ENCODE measurements around the gene CACNG5. TPM values are rescaled to one million over a fixed set of nuclear protein-coding genes. Genes with fewer than 3 reads are reported as not detected.

Gene CACNG5
- total and polyA plus RNA-seq, 2 experiments from 2014 or later = 1.8 to 3.3 TPM

DNA sequence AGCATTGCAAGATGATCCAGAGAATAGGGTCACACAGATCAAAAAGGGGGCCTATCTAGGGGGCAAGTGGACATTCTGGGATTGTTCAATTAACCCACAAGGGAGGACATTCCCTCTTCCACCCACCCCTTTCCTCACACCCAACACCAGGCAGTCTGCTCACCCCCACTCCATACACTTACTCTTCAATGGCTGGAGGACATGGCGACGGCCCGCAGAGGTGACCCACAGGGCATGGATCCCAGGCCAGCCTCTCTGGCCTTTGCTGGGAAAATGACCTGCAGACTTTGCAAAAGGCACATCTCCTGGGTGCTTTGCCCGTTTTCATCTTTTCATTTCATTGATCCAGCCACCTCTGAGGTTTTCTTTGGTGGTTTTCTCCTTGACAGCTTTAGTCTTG, 1.7 kb upstream of the CACNG5 start:
- H2AFZ ChIP-seq = no peak overlapping the region
- H3K9me3 Mint-ChIP-seq = no peaks in the 10 kb centered on the region; the same call in 2 of the 3 replicates
- no peak overlapping the region for H3K4me3 Mint-ChIP-seq
- no peak overlapping the region for H3K27ac Mint-ChIP-seq
- no peak for ATAC-seq
- H3K4me2 ChIP-seq = no peak overlapping the region
- no peaks in the 10 kb centered on the region for H3K9me2 ChIP-seq (ENCODE audit: insufficient read depth)
- no peaks in the 10 kb centered on the region for H4K20me1 ChIP-seq (replicated peaks; ENCODE audit: insufficient read depth)
- peaks cover 21% of the 10 kb centered on the region for H3K27me3 Mint-ChIP-seq (ENCODE audit: insufficient read depth, low read depth, poor library complexity)
- peaks cover 16% of the 10 kb centered on the region for H3K4me1 ChIP-seq (ENCODE audit: insufficient read depth)
- no peaks in the 10 kb centered on the region for H3K36me3 Mint-ChIP-seq (ENCODE audit: low read depth)
- H3K27ac ChIP-seq (ENCODE audit: low read depth) = no peak overlapping the region
- no peaks in the 10 kb centered on the region for H3K79me2 ChIP-seq (replicated peaks; ENCODE audit: insufficient read depth)
- TF ChIP-seq, protein P1, sequence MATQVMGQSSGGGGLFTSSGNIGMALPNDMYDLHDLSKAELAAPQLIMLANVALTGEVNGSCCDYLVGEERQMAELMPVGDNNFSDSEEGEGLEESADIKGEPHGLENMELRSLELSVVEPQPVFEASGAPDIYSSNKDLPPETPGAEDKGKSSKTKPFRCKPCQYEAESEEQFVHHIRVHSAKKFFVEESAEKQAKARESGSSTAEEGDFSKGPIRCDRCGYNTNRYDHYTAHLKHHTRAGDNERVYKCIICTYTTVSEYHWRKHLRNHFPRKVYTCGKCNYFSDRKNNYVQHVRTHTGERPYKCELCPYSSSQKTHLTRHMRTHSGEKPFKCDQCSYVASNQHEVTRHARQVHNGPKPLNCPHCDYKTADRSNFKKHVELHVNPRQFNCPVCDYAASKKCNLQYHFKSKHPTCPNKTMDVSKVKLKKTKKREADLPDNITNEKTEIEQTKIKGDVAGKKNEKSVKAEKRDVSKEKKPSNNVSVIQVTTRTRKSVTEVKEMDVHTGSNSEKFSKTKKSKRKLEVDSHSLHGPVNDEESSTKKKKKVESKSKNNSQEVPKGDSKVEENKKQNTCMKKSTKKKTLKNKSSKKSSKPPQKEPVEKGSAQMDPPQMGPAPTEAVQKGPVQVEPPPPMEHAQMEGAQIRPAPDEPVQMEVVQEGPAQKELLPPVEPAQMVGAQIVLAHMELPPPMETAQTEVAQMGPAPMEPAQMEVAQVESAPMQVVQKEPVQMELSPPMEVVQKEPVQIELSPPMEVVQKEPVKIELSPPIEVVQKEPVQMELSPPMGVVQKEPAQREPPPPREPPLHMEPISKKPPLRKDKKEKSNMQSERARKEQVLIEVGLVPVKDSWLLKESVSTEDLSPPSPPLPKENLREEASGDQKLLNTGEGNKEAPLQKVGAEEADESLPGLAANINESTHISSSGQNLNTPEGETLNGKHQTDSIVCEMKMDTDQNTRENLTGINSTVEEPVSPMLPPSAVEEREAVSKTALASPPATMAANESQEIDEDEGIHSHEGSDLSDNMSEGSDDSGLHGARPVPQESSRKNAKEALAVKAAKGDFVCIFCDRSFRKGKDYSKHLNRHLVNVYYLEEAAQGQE (IDR thresholded peaks at IDR 0.05; ENCODE audit: unreplicated experiment) = no peak
- TF ChIP-seq EZH2phosphoT487 (IDR thresholded peaks at IDR 0.05; ENCODE audit: unreplicated experiment) (no peak), ZNF114 (CRISPR knock-in tag; IDR thresholded peaks at IDR 0.05) (no peak), CTCF (conservative IDR thresholded peaks at IDR 0.05; ENCODE audit: low read depth in 2 of 2) (no peak), ZNF331 (CRISPR knock-in tag; IDR thresholded peaks at IDR 0.05; ENCODE audit: low read depth) (no peak), POLR2AphosphoS5 (IDR thresholded peaks at IDR 0.05; ENCODE audit: low read depth) (no peak), CREB1 (CRISPR knock-in tag; IDR thresholded peaks at IDR 0.05; ENCODE audit: low read depth) (no peak), ETS1 (IDR thresholded peaks at IDR 0.05) (no peak), EZH2 (IDR thresholded peaks at IDR 0.05; ENCODE audit: low read depth, unreplicated experiment) (no peak)
- TF ChIP-seq, protein P2, sequence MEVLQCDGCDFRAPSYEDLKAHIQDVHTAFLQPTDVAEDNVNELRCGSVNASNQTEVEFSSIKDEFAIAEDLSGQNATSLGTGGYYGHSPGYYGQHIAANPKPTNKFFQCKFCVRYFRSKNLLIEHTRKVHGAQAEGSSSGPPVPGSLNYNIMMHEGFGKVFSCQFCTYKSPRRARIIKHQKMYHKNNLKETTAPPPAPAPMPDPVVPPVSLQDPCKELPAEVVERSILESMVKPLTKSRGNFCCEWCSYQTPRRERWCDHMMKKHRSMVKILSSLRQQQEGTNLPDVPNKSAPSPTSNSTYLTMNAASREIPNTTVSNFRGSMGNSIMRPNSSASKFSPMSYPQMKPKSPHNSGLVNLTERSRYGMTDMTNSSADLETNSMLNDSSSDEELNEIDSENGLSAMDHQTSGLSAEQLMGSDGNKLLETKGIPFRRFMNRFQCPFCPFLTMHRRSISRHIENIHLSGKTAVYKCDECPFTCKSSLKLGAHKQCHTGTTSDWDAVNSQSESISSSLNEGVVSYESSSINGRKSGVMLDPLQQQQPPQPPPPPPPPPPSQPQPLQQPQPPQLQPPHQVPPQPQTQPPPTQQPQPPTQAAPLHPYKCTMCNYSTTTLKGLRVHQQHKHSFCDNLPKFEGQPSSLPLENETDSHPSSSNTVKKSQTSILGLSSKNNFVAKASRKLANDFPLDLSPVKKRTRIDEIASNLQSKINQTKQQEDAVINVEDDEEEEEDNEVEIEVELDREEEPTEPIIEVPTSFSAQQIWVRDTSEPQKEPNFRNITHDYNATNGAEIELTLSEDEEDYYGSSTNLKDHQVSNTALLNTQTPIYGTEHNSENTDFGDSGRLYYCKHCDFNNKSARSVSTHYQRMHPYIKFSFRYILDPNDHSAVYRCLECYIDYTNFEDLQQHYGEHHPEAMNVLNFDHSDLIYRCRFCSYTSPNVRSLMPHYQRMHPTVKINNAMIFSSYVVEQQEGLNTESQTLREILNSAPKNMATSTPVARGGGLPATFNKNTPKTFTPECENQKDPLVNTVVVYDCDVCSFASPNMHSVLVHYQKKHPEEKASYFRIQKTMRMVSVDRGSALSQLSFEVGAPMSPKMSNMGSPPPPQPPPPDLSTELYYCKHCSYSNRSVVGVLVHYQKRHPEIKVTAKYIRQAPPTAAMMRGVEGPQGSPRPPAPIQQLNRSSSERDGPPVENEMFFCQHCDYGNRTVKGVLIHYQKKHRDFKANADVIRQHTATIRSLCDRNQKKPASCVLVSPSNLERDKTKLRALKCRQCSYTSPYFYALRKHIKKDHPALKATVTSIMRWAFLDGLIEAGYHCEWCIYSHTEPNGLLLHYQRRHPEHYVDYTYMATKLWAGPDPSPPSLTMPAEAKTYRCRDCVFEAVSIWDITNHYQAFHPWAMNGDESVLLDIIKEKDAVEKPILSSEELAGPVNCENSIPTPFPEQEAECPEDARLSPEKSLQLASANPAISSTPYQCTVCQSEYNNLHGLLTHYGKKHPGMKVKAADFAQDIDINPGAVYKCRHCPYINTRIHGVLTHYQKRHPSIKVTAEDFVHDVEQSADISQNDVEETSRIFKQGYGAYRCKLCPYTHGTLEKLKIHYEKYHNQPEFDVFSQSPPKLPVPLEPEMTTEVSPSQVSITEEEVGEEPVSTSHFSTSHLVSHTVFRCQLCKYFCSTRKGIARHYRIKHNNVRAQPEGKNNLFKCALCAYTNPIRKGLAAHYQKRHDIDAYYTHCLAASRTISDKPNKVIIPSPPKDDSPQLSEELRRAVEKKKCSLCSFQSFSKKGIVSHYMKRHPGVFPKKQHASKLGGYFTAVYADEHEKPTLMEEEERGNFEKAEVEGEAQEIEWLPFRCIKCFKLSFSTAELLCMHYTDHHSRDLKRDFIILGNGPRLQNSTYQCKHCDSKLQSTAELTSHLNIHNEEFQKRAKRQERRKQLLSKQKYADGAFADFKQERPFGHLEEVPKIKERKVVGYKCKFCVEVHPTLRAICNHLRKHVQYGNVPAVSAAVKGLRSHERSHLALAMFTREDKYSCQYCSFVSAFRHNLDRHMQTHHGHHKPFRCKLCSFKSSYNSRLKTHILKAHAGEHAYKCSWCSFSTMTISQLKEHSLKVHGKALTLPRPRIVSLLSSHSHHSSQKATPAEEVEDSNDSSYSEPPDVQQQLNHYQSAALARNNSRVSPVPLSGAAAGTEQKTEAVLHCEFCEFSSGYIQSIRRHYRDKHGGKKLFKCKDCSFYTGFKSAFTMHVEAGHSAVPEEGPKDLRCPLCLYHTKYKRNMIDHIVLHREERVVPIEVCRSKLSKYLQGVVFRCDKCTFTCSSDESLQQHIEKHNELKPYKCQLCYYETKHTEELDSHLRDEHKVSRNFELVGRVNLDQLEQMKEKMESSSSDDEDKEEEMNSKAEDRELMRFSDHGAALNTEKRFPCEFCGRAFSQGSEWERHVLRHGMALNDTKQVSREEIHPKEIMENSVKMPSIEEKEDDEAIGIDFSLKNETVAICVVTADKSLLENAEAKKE (CRISPR knock-in tag; IDR thresholded peaks at IDR 0.05) = no peak
- H3K4me1 Mint-ChIP-seq = peaks cover 23% of the 10 kb centered on the region
- H3F3A ChIP-seq (replicated peaks; ENCODE audit: low read depth) = peaks cover 12% of the 10 kb centered on the region; the same call in 1 of the 2 replicates
- H3K36me3 ChIP-seq (ENCODE audit: insufficient read depth) = no peaks in the 10 kb centered on the region
- DNase-seq (ENCODE audit: low spot score) = no peak
- H3K4me3 ChIP-seq = no peak overlapping the region
- 0 out of 2 replicates have a peak, but pooled peaks cover 10% of the 10 kb centered on the region for H3K27me3 ChIP-seq (ENCODE audit: insufficient read depth)

Measured in GM23338 (cell line).